PC-9 (cell line): ENCODE results near the gene SLC35B2. TPM values are rescaled to one million over a fixed set of nuclear protein-coding genes. Genes with fewer than 3 reads are reported as not detected.

Experiments
- BruUV-seq: library from RNA; stranded (reverse); fragments of 400-500 nt; replicated peaks from 2 replicates; lab custom pipeline; 2021; lab: Mats Ljungman, UMichigan
- CTCF ChIA-PET: fragments of 300-600 bp; sonication (Branson Sonifier 250); formaldehyde crosslinking; loops from one replicate; lab custom pipeline; 2022; ENCODE audit warnings: antibody characterized with exemption; lab: Charles Lee
- POLR2A ChIA-PET: fragments of 300-600 bp; sonication (Branson Sonifier 250); formaldehyde crosslinking; loops from one replicate; lab custom pipeline; 2022; ENCODE audit warnings: antibody characterized with exemption; ENCODE audit not compliant: unreplicated experiment; lab: Charles Lee
- DNase-seq, 2 experiments: peaks; one replicate each; pipeline versions ENCODE4 v3.0.0 to v3.0.0-alpha.2; 2015 to 2022; ENCODE audit warnings: mixed read lengths in 1 of 2
- H2AFZ ChIP-seq: fragments of 200-600 bp; sonication (generic); 2 replicates; pipeline ENCODE4 v1.8.1; 2017; ENCODE audit warnings: antibody characterized with exemption
- H3F3A ChIP-seq: fragments of 200-600 bp; sonication (generic); 2 replicates; pipeline ENCODE4 v1.8.1; 2017; ENCODE audit warnings: antibody characterized with exemption, mild to moderate bottlenecking, low read depth; ENCODE audit not compliant: insufficient read depth
- H3K27ac ChIP-seq: fragments of 200-600 bp; sonication (generic); 2 replicates; pipeline ENCODE4 v1.6.1; 2016; ENCODE audit warnings: mixed run types
- H3K27me3 ChIP-seq: fragments of 200-600 bp; sonication (generic); 2 replicates; pipeline ENCODE4 v1.6.1; 2016; ENCODE audit warnings: low read depth, mixed run types; ENCODE audit not compliant: insufficient read depth
- H3K36me3 ChIP-seq: fragments of 200-600 bp; sonication (generic); 2 replicates; pipeline ENCODE4 v1.6.1; 2016; ENCODE audit warnings: low read depth, mixed run types
- H3K4me1 ChIP-seq: fragments of 200-600 bp; sonication (generic); replicated peaks from 2 replicates; pipeline ENCODE4 v1.6.1; 2016; ENCODE audit warnings: mixed run types; ENCODE audit not compliant: insufficient read depth
- H3K4me2 ChIP-seq: fragments of 200-600 bp; sonication (generic); 2 replicates; pipeline ENCODE4 v1.6.1; 2017; ENCODE audit warnings: mixed run types
- H3K4me3 ChIP-seq: fragments of 200-600 bp; sonication (generic); 2 replicates; pipeline ENCODE4 v1.6.1; 2016; ENCODE audit warnings: mixed run types
- H3K79me2 ChIP-seq: fragments of 200-600 bp; sonication (generic); 2 replicates; pipeline ENCODE4 v1.6.1; 2017; ENCODE audit warnings: low read depth, mixed run types
- H3K9me2 ChIP-seq: fragments of 200-600 bp; sonication (generic); 2 replicates; pipeline ENCODE4 v1.8.1; 2017; ENCODE audit warnings: mild to moderate bottlenecking; ENCODE audit not compliant: insufficient read depth
- H3K9me3 ChIP-seq: fragments of 200-600 bp; sonication (generic); 2 replicates; pipeline ENCODE4 v1.8.1; 2016; ENCODE audit warnings: low read depth; ENCODE audit not compliant: insufficient read depth
- H4K20me1 ChIP-seq: fragments of 200-600 bp; sonication (generic); 2 replicates; pipeline ENCODE4 v1.8.1; 2017; ENCODE audit not compliant: insufficient read depth
- CTCF ChIP-seq: fragments of 200-600 bp; sonication (generic); conservative IDR thresholded peaks from 2 replicates; pipeline ENCODE4 v1.6.1; 2017; ENCODE audit warnings: mixed run types, antibody characterized with exemption, mild to moderate bottlenecking, moderate library complexity
- EZH2 ChIP-seq: fragments of 200-600 bp; sonication (generic); IDR thresholded peaks from 2 replicates; pipeline ENCODE4 v1.8.0; 2017; ENCODE audit warnings: antibody characterized with exemption, low read depth
- intact Hi-C: fragments of 100-400 bp; cut with micrococcal nuclease; formaldehyde crosslinking; loops from one replicate; pipeline ENCODE4 v1.10.0; 2022; ENCODE audit not compliant: unreplicated experiment
- total RNA-seq: library from RNA; stranded (reverse); gene quantifications from 2 replicates; pipeline ENCODE4 v1.2.3, GENCODE V29; 2021

The SLC35B2 gene
- total RNA-seq, 1 experiment from 2014 or later: 59.7 TPM

GRCh38 chr6:44225579-44226325, 31.6 kb downstream of the SLC35B2 start:
- CTCF ChIA-PET: no interaction called here
- no TSS peak for BruUV-seq
- H3K4me1 ChIP-seq: peaks cover 21% of the 10 kb centered on the region

GRCh38 chr6:44224965-44225305, 32.4 kb downstream of the SLC35B2 start:
- Histone ChIP-seq H3K9me2 (no peaks in the 10 kb centered on the region), H3K4me2 (peak overlapping the region; percentile 87), H3K27me3 (no peaks in the 10 kb centered on the region), H3K4me3 (no peak overlapping the region), H3K79me2 (peaks cover 15% of the 10 kb centered on the region), H3K27ac (no peak overlapping the region), H3F3A (peaks cover 19% of the 10 kb centered on the region; the same call in 1 of the 2 replicates), H3K9me3 (no peaks in the 10 kb centered on the region), H3K4me1 (peaks cover 21% of the 10 kb centered on the region), H4K20me1 (peaks cover 3% of the 10 kb centered on the region; the same call in 1 of the 2 replicates), H2AFZ (no peak overlapping the region), H3K36me3 (no peaks in the 10 kb centered on the region)
- no peak for TF ChIP-seq CTCF
- intact Hi-C loops: loop anchor here (1.0 kb wide), 1 partner anchor 9 kb away; no protein-coding TSS in a partner anchor
- ChIA-PET CTCF (interaction anchor here (0.9 to 2.1 kb wide), 2 partner anchors 10 to 11 kb away, joined by 3 to 6 read pairs; no protein-coding TSS in a partner anchor), POLR2A (no interaction called here)
- DNase-seq: no peak
- BruUV-seq: no TSS peak

More at GRCh38 chr6:44225579-44226325, 31.6 kb downstream of the SLC35B2 start:
- no peaks in the 10 kb centered on the region for H3K9me2 ChIP-seq
- no peaks in the 10 kb centered on the region for H3K27me3 ChIP-seq
- intact Hi-C loops: no loop called here
- H3K79me2 ChIP-seq: peaks cover 13% of the 10 kb centered on the region
- POLR2A ChIA-PET: no interaction called here
- H3K4me2 ChIP-seq: no peak overlapping the region
- H4K20me1 ChIP-seq: peaks cover 3% of the 10 kb centered on the region; the same call in 1 of the 2 replicates
- H3K36me3 ChIP-seq: no peaks in the 10 kb centered on the region
- TF ChIP-seq CTCF: no peak
- no peak for TF ChIP-seq EZH2
- no peak overlapping the region for H2AFZ ChIP-seq
- H3K4me3 ChIP-seq: no peak overlapping the region
- no peak overlapping the region for H3K27ac ChIP-seq
- no peaks in the 10 kb centered on the region for H3K9me3 ChIP-seq
- DNase-seq: peak in 1 of 2 experiments; percentile 28
- peaks cover 15% of the 10 kb centered on the region; the same call in 1 of the 2 replicates for H3F3A ChIP-seq

- H3K79me2 ChIP-seq: peaks cover 17% of the 10 kb centered on the region
- H3K9me2 ChIP-seq: no peaks in the 10 kb centered on the region
- H3K4me1 ChIP-seq: peaks cover 21% of the 10 kb centered on the region
- no peak overlapping the region for H3K27ac ChIP-seq
- no peaks in the 10 kb centered on the region for H3K36me3 ChIP-seq
- no peak for DNase-seq
- peaks cover 3% of the 10 kb centered on the region; the same call in 1 of the 2 replicates for H4K20me1 ChIP-seq
- POLR2A ChIA-PET: interaction anchor here (0.7 kb wide), 1 partner anchor 208 kb away, joined by 6 read pairs; no protein-coding TSS in a partner anchor
- H3K9me3 ChIP-seq: no peaks in the 10 kb centered on the region
- BruUV-seq: TSS peak; percentile 25
- intact Hi-C loops: loop anchor here (1.0 kb wide), 1 partner anchor 10 kb away; no protein-coding TSS in a partner anchor
- H3F3A ChIP-seq: peaks cover 19% of the 10 kb centered on the region; the same call in 1 of the 2 replicates
- CTCF ChIA-PET: interaction anchor here (0.6 to 2.1 kb wide), 5 partner anchors 10 to 406 kb away, joined by 3 to 10 read pairs (median 4); no protein-coding TSS in a partner anchor
- peak overlapping the region; percentile 87 for H3K4me2 ChIP-seq
- no peak for TF ChIP-seq EZH2
- TF ChIP-seq CTCF: 0 out of 2 replicates have a peak, but pooled peaks have one; percentile 20
- H3K27me3 ChIP-seq: no peaks in the 10 kb centered on the region
- peak overlapping the region; percentile 75 for H2AFZ ChIP-seq
- peak overlapping the region; percentile 57 for H3K4me3 ChIP-seq
Measured at GRCh38 chr6:44224029-44224964, 33.0 kb downstream of the SLC35B2 start.
